Hepatocyte (in vitro differentiated cells): ENCODE results near the gene NR2C2AP.

Experiments used
- EZH2 ChIP-seq: fragments of 200-600 bp; sonication (generic); IDR thresholded peaks from 2 replicates; pipeline ENCODE4 v1.6.1; 2016; ENCODE audit warnings: antibody characterized with exemption, mild to moderate bottlenecking, borderline replicate concordance
- EZH2phosphoT487 ChIP-seq: fragments of 200-600 bp; sonication (generic); IDR thresholded peaks from one replicate; pipeline ENCODE4 v1.6.1; 2018; ENCODE audit warnings: antibody characterized with exemption, mild to moderate bottlenecking, low read depth, moderate library complexity; ENCODE audit not compliant: unreplicated experiment, severe bottlenecking
- TF ChIP-seq, protein P1 (sequence below): fragments of 200-600 bp; sonication (generic); IDR thresholded peaks from 2 replicates; pipeline ENCODE4 v1.5.1; 2016; ENCODE audit warnings: antibody characterized with exemption, mild to moderate bottlenecking; ENCODE audit not compliant: poor library complexity

DNA sequence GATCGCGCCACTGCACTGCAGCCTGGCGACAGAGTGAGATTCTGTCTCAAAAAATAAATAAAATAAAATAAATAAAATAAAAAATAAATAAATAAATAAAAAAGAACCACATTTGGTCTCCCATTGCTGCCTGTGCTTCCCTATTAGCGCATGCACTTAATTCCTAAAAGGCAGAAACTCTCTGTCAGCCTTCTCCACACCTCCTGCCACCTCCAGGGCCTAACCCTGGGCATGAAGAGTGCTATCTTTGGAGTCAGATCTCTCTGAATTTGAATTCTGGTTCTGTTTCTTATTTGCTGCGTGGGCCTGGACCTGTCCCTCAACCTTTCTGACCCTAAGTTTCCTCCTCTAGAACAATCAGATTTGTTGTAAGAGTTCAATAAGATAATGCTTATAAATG, 19.8 kb upstream of the NR2C2AP start:
- TF ChIP-seq, protein P1, sequence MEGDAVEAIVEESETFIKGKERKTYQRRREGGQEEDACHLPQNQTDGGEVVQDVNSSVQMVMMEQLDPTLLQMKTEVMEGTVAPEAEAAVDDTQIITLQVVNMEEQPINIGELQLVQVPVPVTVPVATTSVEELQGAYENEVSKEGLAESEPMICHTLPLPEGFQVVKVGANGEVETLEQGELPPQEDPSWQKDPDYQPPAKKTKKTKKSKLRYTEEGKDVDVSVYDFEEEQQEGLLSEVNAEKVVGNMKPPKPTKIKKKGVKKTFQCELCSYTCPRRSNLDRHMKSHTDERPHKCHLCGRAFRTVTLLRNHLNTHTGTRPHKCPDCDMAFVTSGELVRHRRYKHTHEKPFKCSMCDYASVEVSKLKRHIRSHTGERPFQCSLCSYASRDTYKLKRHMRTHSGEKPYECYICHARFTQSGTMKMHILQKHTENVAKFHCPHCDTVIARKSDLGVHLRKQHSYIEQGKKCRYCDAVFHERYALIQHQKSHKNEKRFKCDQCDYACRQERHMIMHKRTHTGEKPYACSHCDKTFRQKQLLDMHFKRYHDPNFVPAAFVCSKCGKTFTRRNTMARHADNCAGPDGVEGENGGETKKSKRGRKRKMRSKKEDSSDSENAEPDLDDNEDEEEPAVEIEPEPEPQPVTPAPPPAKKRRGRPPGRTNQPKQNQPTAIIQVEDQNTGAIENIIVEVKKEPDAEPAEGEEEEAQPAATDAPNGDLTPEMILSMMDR, result no peak
- TF ChIP-seq EZH2 (no peak), EZH2phosphoT487 (no peak)
